GM21576 (cell line): Measurements from ENCODE around the gene SEC61G.

Experiments
- ATAC-seq: cut with Tn5 transposase; IDR thresholded peaks from one replicate; pipeline ENCODE4 v1.9.1; 2021; ENCODE audit warnings: mild to moderate bottlenecking, moderate library complexity; ENCODE audit not compliant: unreplicated experiment

SEC61G gene

GRCh38 chr7:54769203-54769602 lies 10.2 kb upstream of the SEC61G start:
- no peak for ATAC-seq

- no peak for ATAC-seq
Measured at GRCh38 chr7:54764861-54765260, 5.8 kb upstream of the SEC61G start.

- no peak for ATAC-seq
Measured at GRCh38 chr7:54757711-54758110, 1.3 kb downstream of the SEC61G start.

- ATAC-seq: no peak
Measured at GRCh38 chr7:54749200-54749599, 9.8 kb downstream of the SEC61G start.

GRCh38 chr7:54747234-54747633 lies 11.8 kb downstream of the SEC61G start:
- ATAC-seq: no peak

GRCh38 chr7:54743580-54743979 lies 15.4 kb downstream of the SEC61G start:
- ATAC-seq: no peak

- no peak for ATAC-seq
Measured at GRCh38 chr7:54738737-54739136, 20.3 kb downstream of the SEC61G start.

- no peak for ATAC-seq
Measured at GRCh38 chr7:54729107-54729506, 29.9 kb downstream of the SEC61G start.

GRCh38 chr7:54728411-54728810 lies 30.6 kb downstream of the SEC61G start:
- ATAC-seq: no peak

- ATAC-seq: no peak
Measured at GRCh38 chr7:54725255-54725654, 33.8 kb downstream of the SEC61G start.

- no peak for ATAC-seq
Measured at GRCh38 chr7:54722502-54722901, 36.5 kb downstream of the SEC61G start.

GRCh38 chr7:54722026-54722425 lies 37.0 kb downstream of the SEC61G start:
- ATAC-seq: no peak

GRCh38 chr7:54719974-54720373 lies 39.0 kb downstream of the SEC61G start:
- no peak for ATAC-seq

GRCh38 chr7:54719425-54719824 lies 39.6 kb downstream of the SEC61G start:
- no peak for ATAC-seq

- no peak for ATAC-seq
Measured at GRCh38 chr7:54712820-54713219, 46.2 kb downstream of the SEC61G start.

GRCh38 chr7:54711900-54712595 lies 47.0 kb downstream of the SEC61G start:
- ATAC-seq: no peak

- ATAC-seq: no peak
Measured at GRCh38 chr7:54709283-54709682, 49.7 kb downstream of the SEC61G start.

GRCh38 chr7:54705436-54705835 lies 53.6 kb downstream of the SEC61G start:
- no peak for ATAC-seq

- no peak for ATAC-seq
Measured at GRCh38 chr7:54704851-54705250, 54.2 kb downstream of the SEC61G start.
